CD4-positive, alpha-beta memory T cell (primary cell): Measurements from ENCODE around the gene PIEZO2. TPM values are rescaled to one million over a fixed set of nuclear protein-coding genes. Genes with fewer than 3 reads are reported as not detected.

Experiments used
- CTCF ChIA-PET: fragments of 350-600 bp; sonication (Branson Sonifier 250); formaldehyde crosslinking; loops from one replicate; lab custom pipeline; 2021; ENCODE audit warnings: inconsistent platforms; ENCODE audit not compliant: partially characterized antibody; lab: Charles Lee
- POLR2A ChIA-PET: fragments of 350-600 bp; sonication (Branson Sonifier 250); formaldehyde crosslinking; loops from one replicate; lab custom pipeline; 2021; ENCODE audit not compliant: partially characterized antibody; lab: Charles Lee
- DNase-seq, 5 donors: peaks; one replicate each; pipeline versions ENCODE4 v3.0.0 to v3.0.0-alpha.2; 2020 to 2022; ENCODE audit warnings: mixed read lengths in 1 of 5
- H3K27ac ChIP-seq: one replicate; pipeline ENCODE4 v1.7.0; 2013; ENCODE audit warnings: low read depth, low read length
- H3K27me3 ChIP-seq: 2 replicates; pipeline ENCODE4 v1.7.0; 2013; ENCODE audit warnings: mild to moderate bottlenecking, low read length, moderate library complexity; ENCODE audit not compliant: insufficient read depth
- H3K36me3 ChIP-seq: 2 replicates; pipeline ENCODE4 v1.7.0; 2013; ENCODE audit warnings: mild to moderate bottlenecking, low read length, moderate library complexity; ENCODE audit not compliant: insufficient read depth
- H3K4me1 ChIP-seq: 2 replicates; pipeline ENCODE4 v1.7.0; 2013; ENCODE audit warnings: mild to moderate bottlenecking, low read length, moderate library complexity; ENCODE audit not compliant: insufficient read depth
- H3K4me3 ChIP-seq, 2 donors: one replicate each; pipeline ENCODE4 v1.7.0; 2013; ENCODE audit warnings: low read length in 2 of 2, mild to moderate bottlenecking in 1 of 2
- H3K9me3 ChIP-seq, 2 donors: one replicate each; pipeline ENCODE4 v1.7.0; 2013; ENCODE audit warnings: low read length in 2 of 2, control low read depth in 1 of 2; ENCODE audit not compliant: control insufficient read depth in 1 of 2
- H3K27ac Mint-ChIP-seq, 7 donors: one replicate each; pipeline ENCODE4 v1.8.0; 2020 to 2021; ENCODE audit warnings: mixed read lengths in 7 of 7, mild to moderate bottlenecking in 6 of 7, inconsistent platforms in 3 of 7, moderate library complexity in 3 of 7
- H3K27me3 Mint-ChIP-seq, 2 donors: one replicate each; pipeline ENCODE4 v1.8.0; 2020 to 2021; ENCODE audit warnings: mixed read lengths in 2 of 2
- H3K36me3 Mint-ChIP-seq, 2 donors: one replicate each; pipeline ENCODE4 v1.8.0; 2020 to 2021; ENCODE audit warnings: mixed read lengths in 2 of 2, inconsistent platforms in 1 of 2, mild to moderate bottlenecking in 1 of 2
- H3K4me1 Mint-ChIP-seq, 4 donors: one replicate each; pipeline ENCODE4 v1.8.0; 2020 to 2021; ENCODE audit warnings: mixed read lengths in 4 of 4, mild to moderate bottlenecking in 1 of 4
- H3K4me3 Mint-ChIP-seq, 8 donors: one replicate each; pipeline ENCODE4 v1.8.0; 2020 to 2021; ENCODE audit warnings: mixed read lengths in 8 of 8, mild to moderate bottlenecking in 7 of 8, moderate library complexity in 6 of 8, inconsistent platforms in 3 of 8
- H3K9me3 Mint-ChIP-seq, 8 donors: one replicate each; pipeline ENCODE4 v1.8.0; 2020 to 2021; ENCODE audit warnings: mixed read lengths in 8 of 8, mild to moderate bottlenecking in 5 of 8, inconsistent platforms in 3 of 8, moderate library complexity in 1 of 8
- intact Hi-C: fragments of 100-400 bp; cut with micrococcal nuclease; formaldehyde crosslinking; loops from one replicate; pipeline ENCODE4 v1.15.1; 2023
- polyA plus RNA-seq, 2 donors: library from polyadenylated mRNA; unstranded; fragments of 300-500 nt; fragmentation: Illumina TruSeq; gene quantifications; one replicate each; pipeline ENCODE4 v1.2.3, GENCODE V29; 2021
- total RNA-seq, 2 experiments: library from RNA; stranded (reverse); gene quantifications; one replicate each; pipeline ENCODE4 v1.2.3, GENCODE V29; 2021

PIEZO2 gene
- total and polyA plus RNA-seq, 4 experiments from 2014 or later, result not detected

DNA sequence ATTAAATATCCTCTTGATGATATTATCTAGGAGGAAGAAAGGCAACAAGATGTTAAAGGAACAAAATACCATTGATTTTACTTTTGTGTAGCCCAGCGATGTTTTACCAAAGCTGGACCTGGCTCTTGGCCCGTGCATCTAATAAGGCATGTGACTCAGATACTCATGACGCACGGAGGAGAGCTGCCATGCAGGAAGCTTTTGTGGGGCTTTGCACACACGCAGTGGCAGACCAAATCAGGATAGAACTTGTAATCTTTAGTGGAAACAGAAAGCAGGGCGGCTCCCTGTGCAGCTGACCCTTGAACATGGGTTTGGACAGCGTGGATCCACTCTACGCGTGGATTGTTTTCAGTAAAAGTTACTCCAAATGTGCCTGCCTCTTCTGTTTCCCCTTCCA lies 433.6 kb downstream of the PIEZO2 start:
- H3K9me3 Mint-ChIP-seq, result no peaks in the 10 kb centered on the region

DNA sequence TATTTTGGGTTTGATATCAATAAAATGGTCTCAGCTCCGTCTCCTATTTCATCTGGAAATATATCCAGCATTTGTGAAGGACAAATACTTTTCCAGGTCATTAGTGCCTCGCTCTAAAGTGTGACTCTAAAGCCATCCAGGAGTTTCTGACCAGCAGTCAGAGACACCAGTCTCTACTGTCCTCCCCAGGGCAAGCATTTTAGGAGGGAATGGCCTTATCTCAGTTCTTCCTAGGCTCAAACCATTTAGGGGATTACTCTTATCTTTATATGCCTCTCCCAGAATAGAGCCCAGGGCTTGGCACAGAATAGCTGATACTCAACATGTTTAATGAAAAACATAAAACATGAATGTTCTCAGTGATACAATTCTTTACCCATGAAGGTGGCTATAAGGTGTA lies 436.0 kb downstream of the PIEZO2 start:
- no peak overlapping the region for H3K4me3 ChIP-seq
- DNase-seq, result no peak
- no peaks in the 10 kb centered on the region for H3K36me3 ChIP-seq
- no peak overlapping the region for H3K4me3 Mint-ChIP-seq
- no peaks in the 10 kb centered on the region for H3K4me1 Mint-ChIP-seq
- H3K27ac ChIP-seq, result no peak overlapping the region
- H3K36me3 Mint-ChIP-seq, result no peaks in the 10 kb centered on the region
- H3K4me1 ChIP-seq, result no peaks in the 10 kb centered on the region
- H3K9me3 ChIP-seq, result no peaks in the 10 kb centered on the region
- intact Hi-C loops, result no loop called here
- no peak overlapping the region for H3K27ac Mint-ChIP-seq
- H3K9me3 Mint-ChIP-seq, result no peaks in the 10 kb centered on the region
- ChIA-PET CTCF (no interaction called here), POLR2A (no interaction called here)
- no peaks in the 10 kb centered on the region for H3K27me3 Mint-ChIP-seq
- no peaks in the 10 kb centered on the region for H3K27me3 ChIP-seq

More for the DNA sequence above, 433.6 kb downstream of the PIEZO2 start:
- no peak overlapping the region for H3K4me3 ChIP-seq
- ChIA-PET POLR2A (no interaction called here), CTCF (interaction anchor here (1.0 kb wide), 1 partner anchor 155 kb away, joined by 6 read pairs; no protein-coding TSS in a partner anchor)
- H3K27ac Mint-ChIP-seq, result no peak overlapping the region
- H3K4me1 Mint-ChIP-seq, result no peaks in the 10 kb centered on the region
- no peaks in the 10 kb centered on the region for H3K27me3 ChIP-seq
- intact Hi-C loops, result no loop called here
- peaks cover 0 to 1% of the 10 kb centered on the region in 2 donors for H3K27me3 Mint-ChIP-seq
- H3K4me3 Mint-ChIP-seq, result no peak overlapping the region
- H3K27ac ChIP-seq, result no peak overlapping the region
- no peaks in the 10 kb centered on the region for H3K9me3 ChIP-seq
- no peaks in the 10 kb centered on the region for H3K36me3 Mint-ChIP-seq
- no peaks in the 10 kb centered on the region for H3K4me1 ChIP-seq
- no peaks in the 10 kb centered on the region for H3K36me3 ChIP-seq
- no peak for DNase-seq

DNA sequence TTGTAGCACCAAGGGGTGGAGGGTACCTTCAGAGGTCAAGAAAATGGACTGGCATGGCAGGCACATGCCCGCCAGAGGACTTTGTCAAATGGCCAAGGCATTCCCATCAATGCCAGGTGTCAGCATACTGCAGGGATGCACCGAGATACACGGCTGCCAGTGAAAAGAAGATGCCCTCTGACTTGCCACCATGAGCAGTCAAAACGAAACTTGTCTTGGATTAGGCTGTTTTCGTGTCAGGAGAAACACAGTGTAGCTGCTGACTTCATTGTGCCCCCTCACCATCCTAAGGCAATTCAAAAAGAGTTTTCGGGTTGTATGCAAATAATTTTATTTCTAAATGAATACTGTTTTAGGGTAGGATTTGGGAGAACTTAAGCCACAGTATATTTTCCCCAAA lies 442.1 kb downstream of the PIEZO2 start:
- no peaks in the 10 kb centered on the region for H3K4me1 Mint-ChIP-seq
- no peak overlapping the region for H3K4me3 Mint-ChIP-seq
- Histone ChIP-seq H3K4me1 (no peaks in the 10 kb centered on the region), H3K27me3 (no peaks in the 10 kb centered on the region), H3K27ac (no peak overlapping the region), H3K9me3 (no peaks in the 10 kb centered on the region), H3K4me3 (no peak overlapping the region), H3K36me3 (no peaks in the 10 kb centered on the region)
- POLR2A ChIA-PET, result no interaction called here
- H3K27ac Mint-ChIP-seq, result no peak overlapping the region
- intact Hi-C loops, result no loop called here
- no peak for DNase-seq
- H3K9me3 Mint-ChIP-seq, result no peaks in the 10 kb centered on the region
- CTCF ChIA-PET, result no interaction called here
- no peaks in the 10 kb centered on the region for H3K36me3 Mint-ChIP-seq
- peaks cover 0 to 4% of the 10 kb centered on the region in 2 donors for H3K27me3 Mint-ChIP-seq

DNA sequence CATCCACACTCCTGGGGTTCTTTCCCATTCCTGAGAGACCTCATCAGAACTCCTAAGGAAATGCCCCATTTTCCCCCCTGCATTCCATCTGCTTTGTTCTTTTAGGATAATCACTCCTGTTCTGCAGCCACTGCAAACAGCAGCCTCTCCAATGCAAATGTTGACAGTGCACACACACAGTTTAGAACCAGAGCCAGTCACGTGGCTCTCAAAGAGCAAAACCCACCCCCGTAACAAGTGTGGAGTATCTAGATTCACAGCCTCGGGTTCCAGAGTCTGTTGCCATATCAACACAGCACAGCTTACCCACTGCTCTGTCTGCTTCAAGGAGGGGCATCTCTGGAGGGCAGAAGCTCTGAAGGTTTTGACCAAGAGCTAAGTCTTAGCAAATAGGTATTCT lies 443.6 kb downstream of the PIEZO2 start:
- H3K27ac Mint-ChIP-seq, result no peak overlapping the region
- no peak overlapping the region for H3K4me3 ChIP-seq
- H3K27me3 ChIP-seq, result no peaks in the 10 kb centered on the region
- intact Hi-C loops, result no loop called here
- H3K27ac ChIP-seq, result no peak overlapping the region
- H3K9me3 Mint-ChIP-seq, result no peaks in the 10 kb centered on the region
- H3K36me3 Mint-ChIP-seq, result no peaks in the 10 kb centered on the region
- no peaks in the 10 kb centered on the region for H3K4me1 ChIP-seq
- DNase-seq, result no peak
- H3K9me3 ChIP-seq, result no peaks in the 10 kb centered on the region
- H3K4me1 Mint-ChIP-seq, result no peaks in the 10 kb centered on the region
- H3K36me3 ChIP-seq, result no peaks in the 10 kb centered on the region
- peaks cover 0 to 4% of the 10 kb centered on the region in 2 donors for H3K27me3 Mint-ChIP-seq
- no peak overlapping the region for H3K4me3 Mint-ChIP-seq
- ChIA-PET POLR2A (no interaction called here), CTCF (no interaction called here)

DNA sequence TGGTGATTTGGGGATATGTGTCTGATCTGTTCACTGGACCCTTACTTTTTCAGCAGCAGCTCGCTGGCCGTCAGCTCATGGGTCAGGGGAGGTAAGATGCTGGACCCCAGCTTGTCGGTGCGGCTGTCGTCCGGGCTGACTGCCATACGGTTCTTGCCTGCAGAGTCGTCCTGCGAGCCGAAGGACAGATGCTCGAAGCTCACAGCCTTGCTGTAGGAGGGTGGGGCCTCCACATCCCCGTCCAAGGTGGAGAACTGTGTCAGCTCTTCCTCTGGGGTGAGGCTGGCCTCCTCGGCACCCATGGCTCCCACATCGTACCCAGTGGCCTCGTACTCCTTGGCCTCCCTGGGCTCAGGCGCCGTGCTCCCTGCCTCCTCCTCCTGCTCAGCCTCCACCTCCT lies 444.1 kb downstream of the PIEZO2 start:
- no peaks in the 10 kb centered on the region for H3K9me3 ChIP-seq
- H3K27ac Mint-ChIP-seq, result no peak overlapping the region
- POLR2A ChIA-PET, result no interaction called here

DNA sequence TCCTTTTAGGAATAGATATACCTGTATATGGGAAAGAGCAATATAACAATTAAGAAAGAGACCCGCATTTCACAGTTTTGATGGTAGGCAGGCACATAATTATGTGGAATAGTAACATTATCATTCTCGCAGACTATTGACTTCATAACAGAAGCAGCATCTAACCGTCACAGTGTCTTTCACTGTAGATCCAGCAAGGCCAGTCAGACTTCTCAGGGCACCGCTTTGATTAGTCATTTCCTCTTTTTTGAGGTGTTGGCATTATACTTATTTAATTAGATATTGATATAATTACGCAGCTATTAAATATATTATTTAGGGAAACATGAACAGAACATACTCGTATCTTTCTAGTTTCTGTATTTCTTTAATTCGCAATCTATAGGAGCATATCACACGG lies 447.2 kb downstream of the PIEZO2 start:
- intact Hi-C loops, result no loop called here
- no peak overlapping the region for H3K4me3 ChIP-seq
- no peaks in the 10 kb centered on the region for H3K9me3 ChIP-seq
- Mint-ChIP-seq H3K27me3 (peaks cover 1 to 9% of the 10 kb centered on the region in 2 donors), H3K4me3 (no peak overlapping the region), H3K9me3 (no peaks in the 10 kb centered on the region), H3K27ac (no peak overlapping the region), H3K4me1 (no peaks in the 10 kb centered on the region), H3K36me3 (no peaks in the 10 kb centered on the region)
- no peaks in the 10 kb centered on the region for H3K36me3 ChIP-seq
- H3K4me1 ChIP-seq, result no peaks in the 10 kb centered on the region
- CTCF ChIA-PET, result no interaction called here
- H3K27ac ChIP-seq, result no peak overlapping the region
- no peak for DNase-seq
- no peaks in the 10 kb centered on the region for H3K27me3 ChIP-seq
- POLR2A ChIA-PET, result no interaction called here

More for the DNA sequence above, 444.1 kb downstream of the PIEZO2 start:
- CTCF ChIA-PET, result no interaction called here
- Histone ChIP-seq H3K4me3 (no peak overlapping the region), H3K27ac (no peak overlapping the region), H3K4me1 (no peaks in the 10 kb centered on the region), H3K36me3 (no peaks in the 10 kb centered on the region), H3K27me3 (no peaks in the 10 kb centered on the region)
- intact Hi-C loops, result no loop called here
- Mint-ChIP-seq H3K4me1 (no peaks in the 10 kb centered on the region), H3K4me3 (no peak overlapping the region), H3K36me3 (no peaks in the 10 kb centered on the region), H3K9me3 (no peaks in the 10 kb centered on the region), H3K27me3 (peaks cover 0 to 4% of the 10 kb centered on the region in 2 donors)
- no peak for DNase-seq

DNA sequence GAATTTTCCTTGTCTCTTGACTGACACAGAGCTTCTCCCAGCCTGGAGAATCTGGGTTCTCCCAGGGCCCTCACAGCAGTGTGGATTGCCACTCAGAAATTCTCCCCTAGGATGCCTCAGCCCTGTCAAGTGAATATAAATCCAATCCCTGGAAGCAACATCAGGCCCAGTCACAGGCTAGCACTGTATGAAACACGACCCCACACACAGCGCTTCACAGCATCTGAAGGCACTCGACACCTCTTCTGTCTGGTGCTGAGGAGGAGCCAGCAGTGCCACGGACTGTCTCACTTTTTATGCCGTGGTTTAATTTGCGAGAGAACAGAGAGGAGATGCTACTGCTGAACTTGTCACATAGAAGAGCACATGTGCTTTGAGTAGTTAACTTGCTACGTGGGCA lies 459.0 kb downstream of the PIEZO2 start:
- Mint-ChIP-seq H3K27me3 (peaks cover 0 to 1% of the 10 kb centered on the region in 2 donors), H3K4me3 (no peak overlapping the region), H3K27ac (no peak overlapping the region), H3K4me1 (no peaks in the 10 kb centered on the region), H3K9me3 (peaks cover 0 to 3% (median 0%) of the 10 kb centered on the region in 8 donors), H3K36me3 (no peaks in the 10 kb centered on the region)
- H3K4me1 ChIP-seq, result no peaks in the 10 kb centered on the region
- no peak overlapping the region for H3K27ac ChIP-seq
- no peaks in the 10 kb centered on the region for H3K9me3 ChIP-seq
- H3K36me3 ChIP-seq, result no peaks in the 10 kb centered on the region
- ChIA-PET CTCF (interaction anchor here (1.4 kb wide), 1 partner anchor 131 kb away, joined by 3 read pairs; no protein-coding TSS in a partner anchor), POLR2A (no interaction called here)
- intact Hi-C loops, result no loop called here
- no peak overlapping the region for H3K4me3 ChIP-seq
- no peak for DNase-seq
- H3K27me3 ChIP-seq, result no peaks in the 10 kb centered on the region

DNA sequence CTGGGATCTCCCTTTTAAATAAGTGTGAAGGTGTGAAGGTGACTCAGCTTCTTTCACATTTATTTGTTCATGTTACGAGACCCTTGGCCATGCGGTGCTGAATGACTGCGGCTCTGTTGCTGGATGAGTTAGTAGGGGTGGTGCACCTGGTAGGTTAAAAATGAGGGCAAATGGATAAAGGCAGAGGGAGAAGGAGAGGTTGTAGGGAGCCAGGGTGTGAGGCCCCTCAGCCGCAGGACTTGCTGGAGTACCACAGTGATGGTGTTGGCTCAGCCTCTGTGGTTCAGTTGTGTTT lies 459.4 kb downstream of the PIEZO2 start:
- H3K36me3 ChIP-seq, result no peaks in the 10 kb centered on the region
- H3K27ac ChIP-seq, result no peak overlapping the region
- H3K9me3 ChIP-seq, result no peaks in the 10 kb centered on the region
- ChIA-PET CTCF (interaction anchor here (1.4 kb wide), 1 partner anchor 130 kb away, joined by 3 read pairs; no protein-coding TSS in a partner anchor), POLR2A (no interaction called here)
- Mint-ChIP-seq H3K27ac (no peak overlapping the region), H3K4me3 (no peak overlapping the region), H3K4me1 (no peaks in the 10 kb centered on the region), H3K9me3 (peaks cover 0 to 3% (median 0%) of the 10 kb centered on the region in 8 donors), H3K36me3 (no peaks in the 10 kb centered on the region), H3K27me3 (peaks cover 0 to 1% of the 10 kb centered on the region in 2 donors)
- H3K27me3 ChIP-seq, result no peaks in the 10 kb centered on the region
- no peak for DNase-seq
- no peaks in the 10 kb centered on the region for H3K4me1 ChIP-seq
- intact Hi-C loops, result no loop called here
- H3K4me3 ChIP-seq, result no peak overlapping the region
